Mucosa of stomach (tissue), 1 donor: ENCODE results near the gene UBE2E2.

Experiments used
- H3K27me3 ChIP-seq: one replicate; pipeline ENCODE4 v1.7.0; 2013; ENCODE audit warnings: mild to moderate bottlenecking, low read length; ENCODE audit not compliant: control insufficient read depth, insufficient read depth
- H3K36me3 ChIP-seq: one replicate; pipeline ENCODE4 v1.7.0; 2013; ENCODE audit warnings: low read length; ENCODE audit not compliant: control insufficient read depth, insufficient read depth
- H3K4me1 ChIP-seq: one replicate; pipeline ENCODE4 v1.7.0; 2013; ENCODE audit warnings: mild to moderate bottlenecking, low read length; ENCODE audit not compliant: control insufficient read depth, insufficient read depth
- H3K4me3 ChIP-seq: one replicate; pipeline ENCODE4 v1.7.0; 2013; ENCODE audit warnings: low read length
- H3K9ac ChIP-seq: one replicate; pipeline ENCODE4 v1.7.0; 2013; ENCODE audit warnings: mild to moderate bottlenecking, low read length, moderate library complexity
- H3K9me3 ChIP-seq: one replicate; pipeline ENCODE4 v1.7.0; 2013; ENCODE audit warnings: mild to moderate bottlenecking, low read length, moderate library complexity; ENCODE audit not compliant: control insufficient read depth
- donor health status: Pancreatic carcinoma.

UBE2E2 gene

DNA sequence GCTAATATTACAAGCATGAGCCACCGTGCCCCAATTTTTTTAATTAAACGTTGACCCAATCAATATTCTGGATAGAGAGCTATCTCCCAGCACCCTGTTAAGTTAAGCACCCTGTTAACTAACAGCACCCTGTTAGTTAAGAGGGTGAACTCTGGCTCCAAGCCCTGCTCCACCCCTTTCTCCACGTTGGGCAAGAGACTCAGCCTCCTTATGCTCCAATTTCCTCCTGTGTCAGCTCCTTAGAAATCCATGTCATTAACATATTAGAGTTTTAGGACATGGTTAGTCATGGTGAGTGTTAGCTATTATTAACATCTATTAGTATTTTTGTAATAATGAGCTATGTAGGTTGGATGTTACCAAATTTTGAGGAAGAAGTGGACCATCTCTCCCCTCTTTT is 385.4 kb downstream of the UBE2E2 start:
- no peaks in the 10 kb centered on the region for H3K27me3 ChIP-seq
- no peak overlapping the region for H3K4me3 ChIP-seq
- no peaks in the 10 kb centered on the region for H3K4me1 ChIP-seq
- no peaks in the 10 kb centered on the region for H3K9me3 ChIP-seq
- no peaks in the 10 kb centered on the region for H3K36me3 ChIP-seq
- H3K9ac ChIP-seq = no peak overlapping the region

GRCh38 chr3:23589602-23590001 is 386.5 kb downstream of the UBE2E2 start:
- Histone ChIP-seq H3K4me1 (no peaks in the 10 kb centered on the region), H3K4me3 (no peak overlapping the region), H3K9ac (no peak overlapping the region), H3K9me3 (no peaks in the 10 kb centered on the region), H3K36me3 (no peaks in the 10 kb centered on the region), H3K27me3 (no peaks in the 10 kb centered on the region)

- Histone ChIP-seq H3K4me1 (no peaks in the 10 kb centered on the region), H3K9me3 (no peaks in the 10 kb centered on the region), H3K27me3 (no peaks in the 10 kb centered on the region), H3K4me3 (no peak overlapping the region), H3K36me3 (no peaks in the 10 kb centered on the region), H3K9ac (no peak overlapping the region)
Measured at GRCh38 chr3:23590424-23591273, 387.5 kb downstream of the UBE2E2 start.

DNA sequence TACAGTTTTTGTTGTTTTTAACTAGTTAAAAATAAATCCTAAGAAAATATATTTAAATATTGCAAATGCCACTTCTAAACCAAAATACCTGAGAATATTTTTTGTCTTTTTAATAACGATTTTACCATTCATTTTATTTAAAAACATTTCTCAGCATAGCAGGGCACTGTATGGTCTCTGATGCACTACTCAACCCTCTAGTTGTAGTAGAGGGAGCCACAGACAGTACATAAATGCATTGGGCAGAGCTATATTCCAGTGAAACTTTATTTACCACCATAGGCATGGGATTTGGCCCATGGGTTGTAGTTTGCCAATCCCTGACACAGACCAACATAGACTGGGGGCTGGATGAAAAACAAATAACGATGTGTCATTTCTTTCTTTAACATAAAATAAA is 388.2 kb downstream of the UBE2E2 start:
- no peaks in the 10 kb centered on the region for H3K36me3 ChIP-seq

DNA sequence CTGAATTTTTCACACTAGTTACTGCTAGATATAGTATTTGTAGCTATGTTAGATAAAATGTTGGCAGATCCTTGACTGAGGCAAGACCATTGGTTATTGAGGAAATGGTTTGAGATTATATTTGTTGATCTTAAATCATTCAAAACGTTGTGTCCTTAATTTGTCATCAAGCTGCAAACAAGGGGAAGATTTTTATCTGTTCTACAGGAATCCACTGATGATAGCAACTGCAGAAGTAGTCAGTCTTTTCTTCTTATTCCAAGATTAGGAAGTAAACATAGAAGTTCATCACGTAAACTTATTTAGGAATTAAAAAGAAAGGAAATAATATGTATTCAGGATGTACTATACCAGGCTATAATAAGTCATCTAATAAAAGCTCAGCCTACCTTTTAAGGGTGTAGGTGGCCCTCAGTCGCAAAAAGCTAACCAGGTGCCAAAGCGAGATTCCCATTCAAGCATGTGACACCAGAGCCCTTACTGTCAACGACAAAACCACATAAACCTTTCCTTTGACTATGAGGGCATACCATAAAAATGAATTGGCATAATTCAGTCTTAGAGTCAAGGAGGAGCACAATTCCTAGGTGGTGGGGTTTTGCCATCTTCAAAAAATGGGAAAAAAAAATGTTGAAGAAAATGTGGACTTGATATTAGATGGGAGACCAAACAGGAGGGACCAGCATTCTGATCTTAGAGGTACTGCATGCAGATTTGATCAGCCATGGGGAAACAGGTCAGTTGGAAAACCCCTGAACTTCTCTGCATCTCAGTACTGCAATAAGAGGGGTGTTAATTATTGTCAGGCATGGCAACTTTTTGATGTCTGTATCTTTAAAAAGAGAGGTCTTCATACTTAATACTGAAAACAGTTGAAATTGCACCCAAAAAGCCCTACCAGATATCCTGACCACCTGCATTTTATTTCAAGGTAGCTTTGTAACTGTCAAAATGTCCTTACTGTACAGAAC is 390.1 kb downstream of the UBE2E2 start:
- Histone ChIP-seq H3K9me3 (no peaks in the 10 kb centered on the region), H3K27me3 (no peaks in the 10 kb centered on the region), H3K36me3 (no peaks in the 10 kb centered on the region), H3K4me1 (no peaks in the 10 kb centered on the region), H3K9ac (no peak overlapping the region), H3K4me3 (no peak overlapping the region)

More for the DNA sequence above, 388.2 kb downstream of the UBE2E2 start:
- no peak overlapping the region for H3K9ac ChIP-seq
- H3K9me3 ChIP-seq = no peaks in the 10 kb centered on the region
- H3K4me3 ChIP-seq = no peak overlapping the region
- H3K4me1 ChIP-seq = no peaks in the 10 kb centered on the region
- H3K27me3 ChIP-seq = no peaks in the 10 kb centered on the region

DNA sequence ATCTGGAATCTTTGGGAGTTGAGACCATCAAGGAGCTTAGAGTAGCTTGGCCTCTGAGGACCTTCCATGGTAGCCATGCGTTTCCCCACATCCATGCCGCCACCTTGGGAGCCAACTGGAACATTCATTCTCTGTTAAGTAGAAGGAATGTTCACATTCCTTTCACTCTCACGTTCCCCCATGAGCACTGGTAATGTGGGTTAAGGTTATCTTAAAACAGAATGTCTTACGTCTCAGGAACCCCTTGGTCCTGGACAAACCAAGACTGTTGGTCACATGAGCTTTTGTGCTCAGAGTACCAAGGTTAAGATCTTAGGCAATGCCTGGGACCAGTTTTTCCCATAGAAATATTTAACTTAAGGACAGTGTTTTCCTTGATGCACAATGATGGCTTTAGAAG is 390.9 kb downstream of the UBE2E2 start:
- Histone ChIP-seq H3K9me3 (no peaks in the 10 kb centered on the region), H3K36me3 (no peaks in the 10 kb centered on the region), H3K9ac (no peak overlapping the region), H3K27me3 (no peaks in the 10 kb centered on the region), H3K4me1 (no peaks in the 10 kb centered on the region), H3K4me3 (no peak overlapping the region)

GRCh38 chr3:23594894-23595670 is 392.0 kb downstream of the UBE2E2 start:
- H3K9me3 ChIP-seq = no peaks in the 10 kb centered on the region
- H3K4me1 ChIP-seq = no peaks in the 10 kb centered on the region
- H3K9ac ChIP-seq = no peak overlapping the region
- H3K36me3 ChIP-seq = no peaks in the 10 kb centered on the region
- no peak overlapping the region for H3K4me3 ChIP-seq
- H3K27me3 ChIP-seq = no peaks in the 10 kb centered on the region

DNA sequence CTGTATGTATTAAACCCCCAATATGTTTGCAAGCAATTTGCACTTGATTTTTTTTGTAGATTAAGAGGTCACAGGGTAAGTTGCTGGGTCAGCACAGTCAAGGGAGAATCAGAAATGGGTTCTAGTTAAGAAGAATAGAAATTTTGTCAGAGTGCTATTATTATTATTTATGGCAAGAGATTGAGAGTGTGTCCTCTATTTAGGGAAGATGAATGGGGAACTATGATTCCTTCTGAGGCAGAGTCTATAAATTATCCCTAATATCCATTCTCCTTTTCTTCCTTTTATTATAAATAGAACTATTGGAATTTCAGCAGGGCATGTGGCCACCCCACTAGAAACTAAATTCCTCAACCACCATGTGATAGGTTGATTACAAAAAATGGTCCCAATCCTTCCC is 392.7 kb downstream of the UBE2E2 start:
- Histone ChIP-seq H3K9ac (no peak overlapping the region), H3K4me3 (no peak overlapping the region), H3K4me1 (no peaks in the 10 kb centered on the region), H3K9me3 (no peaks in the 10 kb centered on the region), H3K27me3 (no peaks in the 10 kb centered on the region), H3K36me3 (no peaks in the 10 kb centered on the region)

- Histone ChIP-seq H3K36me3 (no peaks in the 10 kb centered on the region), H3K27me3 (no peaks in the 10 kb centered on the region), H3K9me3 (no peaks in the 10 kb centered on the region), H3K4me3 (no peak overlapping the region), H3K9ac (no peak overlapping the region), H3K4me1 (no peaks in the 10 kb centered on the region)
Measured at GRCh38 chr3:23600167-23600871, 397.2 kb downstream of the UBE2E2 start.

GRCh38 chr3:23601091-23601822 is 398.1 kb downstream of the UBE2E2 start:
- H3K9ac ChIP-seq = no peak overlapping the region
- no peak overlapping the region for H3K4me3 ChIP-seq
- H3K4me1 ChIP-seq = no peaks in the 10 kb centered on the region
- H3K27me3 ChIP-seq = no peaks in the 10 kb centered on the region
- no peaks in the 10 kb centered on the region for H3K9me3 ChIP-seq
- H3K36me3 ChIP-seq = no peaks in the 10 kb centered on the region

DNA sequence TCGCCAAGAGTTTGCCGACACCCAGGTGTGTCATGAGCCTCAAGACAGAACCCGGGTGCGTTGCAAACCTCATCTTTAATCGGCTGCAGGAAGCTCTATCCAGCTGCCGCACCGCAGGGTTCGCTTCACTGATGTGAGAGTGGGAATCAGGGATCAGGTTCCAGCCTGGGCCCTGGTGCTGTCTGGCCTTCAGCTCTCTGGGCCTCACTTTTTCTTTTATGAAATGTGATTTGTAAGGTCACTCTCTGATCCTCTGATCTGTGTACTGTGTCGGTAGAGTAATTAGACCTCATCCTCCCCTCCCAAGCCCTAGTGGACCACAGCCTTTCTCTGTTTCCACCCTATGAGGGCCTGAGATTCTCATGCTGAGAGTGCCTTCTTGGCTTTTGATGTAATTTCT is 399.8 kb downstream of the UBE2E2 start:
- Histone ChIP-seq H3K36me3 (no peaks in the 10 kb centered on the region), H3K9ac (no peak overlapping the region), H3K4me3 (no peak overlapping the region), H3K27me3 (no peaks in the 10 kb centered on the region), H3K4me1 (no peaks in the 10 kb centered on the region), H3K9me3 (no peaks in the 10 kb centered on the region)
